ENCODE data around the gene ENAH.

GRCh38 chr1:225543350-225543749 lies 109.6 kb downstream of the ENAH start:
- TF ChIP-seq CTCF (IDR thresholded peaks at IDR 0.05; ENCODE audit: insufficient read depth, low read length) (no peak), SPI1 (IDR thresholded peaks at IDR 0.05; ENCODE audit: borderline replicate concordance, low read depth) (no peak), POLR2AphosphoS5 (IDR thresholded peaks at IDR 0.05; ENCODE audit: low read depth) (no peak)

All from HL-60 (cell line).